Femur (tissue), 1 donor: Measurements from ENCODE around the gene CLEC4D.
"Not testable (repeated sequence)": the region's sequence is repeated elsewhere in the genome, so short reads cannot be mapped to it uniquely, and the experiment has no call there.

ENCODE experiments used
- DNase-seq: peaks from one replicate; pipeline ENCODE4 v3.0.0-alpha.2; 2017

Gene CLEC4D

DNA sequence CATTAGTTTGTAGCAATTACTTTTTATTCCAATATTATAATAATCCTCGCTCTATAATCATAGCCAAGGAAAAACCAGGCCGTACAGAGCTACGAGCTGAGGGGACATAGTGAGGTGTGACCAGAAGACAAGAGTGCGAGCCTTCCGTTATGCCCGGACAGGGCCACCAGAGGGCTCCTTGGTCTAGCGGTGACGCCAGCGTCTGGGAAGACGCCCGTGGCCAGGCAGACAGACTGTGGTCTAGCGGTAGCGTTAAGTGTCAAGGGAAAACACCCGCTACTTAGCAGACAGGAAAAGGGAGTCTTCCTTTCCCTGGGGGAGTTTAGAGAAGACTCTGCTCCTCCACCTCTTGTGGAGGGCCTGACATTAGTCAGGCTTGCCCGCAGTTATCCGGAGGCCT is 24.5 kb downstream of the CLEC4D start:
- not testable (repeated sequence) for DNase-seq

GRCh38 chr12:8540831-8541230 is 27.5 kb downstream of the CLEC4D start, which contains the start of gene CLEC4E:
Gene CLEC4E (minus strand): TSS chr12:8540905. CDS start chr12:8540797, 108 bp downstream.
- not testable (repeated sequence) for DNase-seq

DNA sequence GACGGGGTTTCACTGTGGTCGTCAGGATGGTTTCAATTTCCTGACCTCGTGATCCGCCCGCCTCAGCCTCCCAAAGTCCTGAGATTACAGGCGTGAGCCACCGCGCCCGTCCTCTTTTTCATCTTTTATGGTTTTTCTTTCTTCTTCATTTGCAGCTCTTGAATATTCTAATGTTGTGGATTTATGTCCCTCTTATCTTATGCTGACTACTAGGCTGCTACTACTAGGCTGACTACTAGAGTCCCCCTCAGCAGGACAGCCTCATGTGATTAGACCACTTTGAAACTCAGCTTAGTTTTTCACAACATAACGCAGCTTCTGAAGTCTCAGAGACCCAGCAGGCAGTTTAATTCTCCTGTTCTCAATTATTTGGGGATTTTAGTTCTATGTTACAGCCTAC is 28.3 kb downstream of the CLEC4D start:
- DNase-seq: no peak

DNA sequence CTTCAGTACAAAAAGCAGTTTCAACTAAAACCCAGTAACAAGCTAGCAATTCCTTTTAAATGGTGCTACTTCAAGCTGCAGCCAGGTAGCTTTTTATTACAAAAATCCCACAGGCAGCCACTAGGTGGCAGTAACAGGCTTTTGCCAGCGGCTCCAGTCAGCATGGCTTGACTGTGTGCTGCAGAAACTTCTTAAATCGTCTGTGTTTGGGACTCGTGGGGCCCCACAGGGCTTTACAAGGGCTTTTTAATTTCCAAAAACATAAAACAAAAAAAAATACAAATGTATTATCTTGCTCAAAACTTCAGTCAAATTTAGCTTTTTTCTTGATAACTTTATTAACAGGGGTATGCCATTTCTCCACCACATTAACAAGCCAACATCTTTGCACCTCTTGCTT is 31.0 kb downstream of the CLEC4D start:
- DNase-seq: peak; percentile 79

DNA sequence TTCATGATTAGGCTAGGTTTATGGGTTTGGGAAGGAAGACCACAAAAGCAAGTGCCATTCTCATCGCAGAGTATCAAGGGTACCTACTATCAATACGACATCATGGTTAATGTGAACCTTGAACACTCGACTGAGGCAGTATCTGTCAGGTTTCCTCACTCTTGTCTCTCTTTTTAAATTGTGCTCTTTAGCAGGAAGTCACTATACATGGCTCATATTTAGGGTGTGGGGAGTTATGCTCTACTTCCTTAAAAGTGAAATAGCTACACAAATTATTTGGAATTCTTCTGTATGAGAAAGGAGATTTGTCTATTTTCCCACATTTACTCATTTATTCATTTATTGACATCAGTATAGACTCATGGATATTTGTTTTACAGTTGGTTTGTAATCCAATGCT is 33.3 kb downstream of the CLEC4D start:
- no peak for DNase-seq

DNA sequence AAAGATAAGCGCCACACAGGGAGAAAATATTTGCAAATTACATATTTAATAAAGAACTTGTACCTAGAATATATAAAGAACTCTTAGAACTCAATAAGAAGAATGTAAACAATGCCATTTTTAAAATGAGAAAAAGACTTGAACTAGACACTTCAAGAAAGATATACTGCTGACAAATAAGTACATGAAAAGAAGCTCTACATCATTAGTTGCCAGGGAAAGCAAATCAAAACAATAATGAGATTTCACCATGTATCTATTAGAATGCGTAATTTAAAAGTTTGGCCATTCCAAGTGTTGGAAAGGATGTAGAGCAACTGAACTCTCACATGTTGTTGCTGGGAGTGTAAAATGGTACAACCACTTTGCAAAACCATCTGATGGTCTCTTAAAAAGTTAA is 34.3 kb downstream of the CLEC4D start:
- no peak for DNase-seq

- DNase-seq: no peak
Measured at GRCh38 chr12:8548192-8548591, 34.9 kb downstream of the CLEC4D start.

GRCh38 chr12:8549381-8549780 is 36.1 kb downstream of the CLEC4D start:
- no peak for DNase-seq

GRCh38 chr12:8553088-8553627 is 39.9 kb downstream of the CLEC4D start:
- DNase-seq: no peak

GRCh38 chr12:8554451-8555195 is 41.3 kb downstream of the CLEC4D start:
- no peak for DNase-seq

DNA sequence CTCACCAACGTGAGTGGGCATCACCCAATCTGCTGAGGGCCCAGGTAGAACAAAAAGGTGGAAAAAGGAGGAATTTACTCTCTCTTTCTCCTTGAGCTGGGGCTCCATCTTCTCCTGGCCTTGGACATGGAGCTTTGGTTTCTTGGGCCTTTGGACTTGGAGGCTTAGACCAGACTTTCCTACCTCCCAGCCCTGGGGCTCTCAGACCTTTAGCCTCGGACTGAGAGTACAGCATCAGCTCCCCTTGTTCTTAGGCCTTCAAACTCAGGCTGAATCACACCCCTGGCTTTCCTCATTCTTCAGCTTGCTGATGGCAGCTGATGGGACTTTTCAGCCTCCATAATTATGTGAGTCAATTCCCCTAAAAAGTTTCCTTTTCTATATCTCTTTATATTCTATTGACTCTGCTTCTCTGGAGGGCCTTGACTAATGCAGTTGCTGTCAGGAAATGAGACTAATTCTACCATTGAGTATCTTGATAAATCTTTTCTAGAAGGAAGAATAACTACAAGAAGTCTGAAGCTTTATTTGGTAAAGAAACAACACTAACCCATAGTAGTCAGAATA is 43.3 kb downstream of the CLEC4D start:
- no peak for DNase-seq

DNA sequence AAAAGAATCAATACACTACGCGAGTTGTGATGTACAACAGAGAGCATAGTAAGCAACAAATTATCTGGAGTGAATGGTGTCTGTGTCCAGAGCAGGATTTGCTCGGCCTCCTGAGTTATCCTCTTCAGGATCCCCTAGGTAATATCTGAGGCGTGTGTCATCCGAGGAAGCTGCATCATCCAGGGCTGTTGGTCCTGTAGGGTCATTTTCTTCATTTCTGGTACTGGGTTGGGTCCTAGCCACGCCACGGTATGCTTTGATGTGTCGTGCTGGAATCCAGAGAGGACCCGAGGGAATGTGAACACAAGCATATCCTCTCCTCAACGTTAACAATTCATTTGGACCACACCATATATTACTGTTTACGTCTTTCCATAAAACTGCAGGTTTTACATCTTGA is 46.4 kb downstream of the CLEC4D start:
- no peak for DNase-seq

- no peak for DNase-seq
Measured at GRCh38 chr12:8561011-8561410, 47.7 kb downstream of the CLEC4D start.

DNA sequence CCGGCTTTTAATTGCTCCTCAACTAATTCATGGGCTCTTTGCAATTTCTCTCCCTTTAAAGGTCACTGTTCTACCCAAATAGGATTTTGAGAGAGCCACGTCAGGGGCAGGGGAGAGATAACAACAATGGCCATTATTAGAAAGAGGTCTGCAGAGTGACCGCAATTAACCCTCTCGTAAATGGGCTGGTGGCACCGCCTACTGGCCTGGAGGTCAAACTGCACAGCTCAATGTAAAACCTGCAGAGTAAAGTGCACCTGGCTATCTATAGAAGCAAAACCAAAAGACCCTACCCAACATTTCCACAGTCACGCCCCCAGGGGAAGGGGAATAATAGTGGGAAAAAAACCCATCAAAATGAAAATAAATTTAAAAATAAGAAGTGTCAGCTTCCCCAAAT is 49.0 kb downstream of the CLEC4D start:
- DNase-seq: no peak

- no peak for DNase-seq
Measured at GRCh38 chr12:8563356-8563755, 50.1 kb downstream of the CLEC4D start.

DNA sequence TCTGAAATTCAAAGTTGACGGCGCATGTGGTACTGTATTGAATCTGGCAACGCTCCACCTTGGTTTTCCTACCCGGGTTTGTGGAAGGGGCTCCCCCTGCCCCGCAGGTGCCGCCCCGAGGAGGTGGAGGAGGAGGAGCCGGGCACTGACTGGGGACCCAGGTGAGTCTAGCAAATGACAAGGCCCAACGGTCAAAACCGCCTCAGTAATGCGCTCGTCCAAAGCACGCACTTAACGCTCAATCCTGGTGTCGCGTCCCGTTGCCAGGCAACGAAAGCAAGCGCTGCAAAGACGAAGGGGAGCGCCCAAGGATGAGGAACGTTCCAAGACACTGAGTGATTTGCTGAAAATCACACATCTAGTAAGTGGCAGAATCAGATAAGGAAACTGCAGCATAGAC is 51.4 kb downstream of the CLEC4D start:
- no peak for DNase-seq

- DNase-seq: not testable (repeated sequence)
Measured at GRCh38 chr12:8566052-8566451, 52.7 kb downstream of the CLEC4D start.

DNA sequence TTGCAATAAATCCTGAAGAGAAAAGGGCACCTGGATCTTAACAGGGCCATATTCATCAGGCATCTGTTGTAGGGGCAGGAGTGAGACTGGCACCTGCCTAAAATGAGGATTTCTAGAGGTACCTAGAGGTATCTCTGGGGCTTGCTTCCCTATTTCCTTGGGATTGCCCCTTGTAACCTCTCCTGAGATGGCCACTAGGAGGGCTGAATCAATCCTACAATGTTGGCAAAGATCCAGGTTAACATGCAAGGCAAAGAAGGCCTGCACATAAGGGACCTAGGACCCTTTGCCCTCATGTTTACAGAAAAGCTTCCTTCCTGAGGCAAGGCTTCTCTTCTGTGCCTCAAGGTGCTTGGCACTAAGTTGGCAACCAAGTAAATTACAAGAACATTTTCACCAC is 53.2 kb downstream of the CLEC4D start:
- DNase-seq: no peak
